NB4 (cell line): ENCODE data around the gene ENDOV.

Source experiments
- DNase-seq: peaks from one replicate; pipeline ENCODE4 v3.0.0; 2010; ENCODE audit warnings: low read depth
- H3K4me3 ChIP-seq: one replicate; pipeline ENCODE4 v1.5.1; 2011; ENCODE audit warnings: mild to moderate bottlenecking, low read depth, low read length, moderate library complexity
- CTCF ChIP-seq: IDR thresholded peaks from one replicate; pipeline ENCODE4 v1.5.1; 2012; ENCODE audit warnings: low read depth, low read length
- MAX ChIP-seq: IDR thresholded peaks from 2 replicates; pipeline ENCODE4 v1.6.1; 2011; ENCODE audit warnings: low read depth, low read length
- MYC ChIP-seq: IDR thresholded peaks from 2 replicates; pipeline ENCODE4 v1.6.1; 2011; ENCODE audit warnings: low read depth, low read length
- POLR2A ChIP-seq: IDR thresholded peaks from 2 replicates; pipeline ENCODE4 v1.6.1; 2011; ENCODE audit warnings: mild to moderate bottlenecking; ENCODE audit not compliant: insufficient read length; ENCODE audit errors: extremely low read depth

ENDOV gene

GRCh38 chr17:80414803-80415625 is at the start of gene ENDOV:
Gene ENDOV (plus strand): TSS chr17:80415167. CDS start chr17:80415195, 28 bp downstream.
- DNase-seq, result peak; percentile 90
- peak within 1 kb of the TSS; percentile 59 for H3K4me3 ChIP-seq
- TF ChIP-seq MYC (peak; percentile 28; the same call in 1 of the 2 replicates), MAX (peak; percentile 70), CTCF (no peak), POLR2A (peak; percentile 20)

GRCh38 chr17:80365983-80366382 is 49.0 kb upstream of the ENDOV start:
- no peak for DNase-seq
- no peak for TF ChIP-seq CTCF
- H3K4me3 ChIP-seq, result no peak overlapping the region

- no peak overlapping the region for H3K4me3 ChIP-seq
- no peak for DNase-seq
- TF ChIP-seq MAX (no peak), POLR2A (no peak), CTCF (no peak)
Observed at GRCh38 chr17:80367503-80367902, 47.5 kb upstream of the ENDOV start.

- H3K4me3 ChIP-seq, result no peak overlapping the region
- TF ChIP-seq CTCF, result no peak
- no peak for TF ChIP-seq POLR2A
- TF ChIP-seq MYC, result no peak
- TF ChIP-seq MAX, result no peak
- no peak for DNase-seq
Observed at GRCh38 chr17:80371196-80371595, 43.8 kb upstream of the ENDOV start.

- TF ChIP-seq CTCF (no peak), MAX (no peak), MYC (no peak), POLR2A (no peak)
- DNase-seq, result no peak
- no peak overlapping the region for H3K4me3 ChIP-seq
Observed at GRCh38 chr17:80372456-80372855, 42.5 kb upstream of the ENDOV start.
